Right atrium auricular region (tissue), 2 donors: ENCODE data around the gene DENND1A. TPM values are rescaled to one million over a fixed set of nuclear protein-coding genes. Genes with fewer than 3 reads are reported as not detected.

Experiments used
- DNase-seq: peaks from one replicate; pipeline ENCODE4 v3.0.0-alpha.2; 2019; ENCODE audit warnings: low spot score
- H3K27ac ChIP-seq, 2 donors: fragments of 200-600 bp; sonication (generic); 1 replicate in 1 of 2; 2 replicates in 1 of 2; pipeline ENCODE4 v1.5.1; 2016 to 2019
- H3K27me3 ChIP-seq, 2 donors: fragments of 200-600 bp; sonication (generic); one replicate each; pipeline versions ENCODE4 v1.5.1 to v1.6.0; 2017 to 2019
- H3K36me3 ChIP-seq: fragments of 200-600 bp; sonication (generic); one replicate; pipeline ENCODE4 v1.5.1; 2016
- H3K4me1 ChIP-seq, 2 donors: fragments of 200-600 bp; sonication (generic); one replicate each; pipeline versions ENCODE4 v1.5.1 to v1.6.0; 2017 to 2019
- H3K4me3 ChIP-seq, 2 donors: fragments of 200-600 bp; sonication (generic); 1 replicate in 1 of 2; 2 replicates in 1 of 2; pipeline ENCODE4 v1.5.1; 2017 to 2019; ENCODE audit warnings: mild to moderate bottlenecking in 1 of 2, moderate library complexity in 1 of 2
- H3K9me3 ChIP-seq, 2 donors: fragments of 200-600 bp; sonication (generic); one replicate each; pipeline ENCODE4 v1.5.1; 2019
- CTCF ChIP-seq, 2 donors: fragments of 200-600 bp; sonication (generic); IDR thresholded peaks; one replicate each; pipeline ENCODE4 v1.5.1; 2019; ENCODE audit warnings: antibody characterized with exemption in 2 of 2
- total RNA-seq, 2 donors: library from RNA; depleted of rRNA; stranded (reverse); fragments of >200 nt; gene quantifications; one replicate each; pipeline ENCODE4 v1.1.0, GENCODE V29; 2016

The DENND1A gene
- total RNA-seq, 2 donors from 2014 or later = 14.9 to 23.6 TPM

- Histone ChIP-seq H3K27ac (no peak overlapping the region), H3K9me3 (no peaks in the 10 kb centered on the region), H3K36me3 (no peaks in the 10 kb centered on the region), H3K4me1 (peaks cover 0 to 7% of the 10 kb centered on the region in 2 donors), H3K4me3 (no peak overlapping the region), H3K27me3 (no peaks in the 10 kb centered on the region)
- no peak for DNase-seq
- no peak for TF ChIP-seq CTCF (IDR thresholded peaks at IDR 0.05)
These were observed 570.4 kb downstream of the DENND1A start for GRCh38 chr9:123359546-123359945.

GRCh38 chr9:123359106-123359505 is 570.8 kb downstream of the DENND1A start:
- no peak for DNase-seq
- peaks cover 0 to 12% of the 10 kb centered on the region in 2 donors for H3K4me1 ChIP-seq
- H3K36me3 ChIP-seq = no peaks in the 10 kb centered on the region
- no peaks in the 10 kb centered on the region for H3K27me3 ChIP-seq
- H3K27ac ChIP-seq = no peak overlapping the region
- TF ChIP-seq CTCF (IDR thresholded peaks at IDR 0.05) = no peak
- no peaks in the 10 kb centered on the region for H3K9me3 ChIP-seq
- H3K4me3 ChIP-seq = no peak overlapping the region

GRCh38 chr9:123358181-123358905 is 571.6 kb downstream of the DENND1A start:
- peaks cover 0 to 16% of the 10 kb centered on the region in 2 donors for H3K4me1 ChIP-seq
- H3K9me3 ChIP-seq = no peaks in the 10 kb centered on the region
- no peak overlapping the region for H3K27ac ChIP-seq
- no peak overlapping the region for H3K4me3 ChIP-seq
- TF ChIP-seq CTCF (IDR thresholded peaks at IDR 0.05) = no peak
- DNase-seq = no peak
- H3K36me3 ChIP-seq = no peaks in the 10 kb centered on the region
- H3K27me3 ChIP-seq = no peaks in the 10 kb centered on the region

- Histone ChIP-seq H3K27me3 (no peaks in the 10 kb centered on the region), H3K9me3 (no peaks in the 10 kb centered on the region), H3K4me3 (no peak overlapping the region), H3K4me1 (peaks cover 0 to 16% of the 10 kb centered on the region in 2 donors), H3K36me3 (no peaks in the 10 kb centered on the region), H3K27ac (no peak overlapping the region)
- no peak for TF ChIP-seq CTCF (IDR thresholded peaks at IDR 0.05)
- DNase-seq = no peak
These were observed 572.2 kb downstream of the DENND1A start for GRCh38 chr9:123357743-123358059.

- H3K36me3 ChIP-seq = no peaks in the 10 kb centered on the region
- no peak for TF ChIP-seq CTCF (IDR thresholded peaks at IDR 0.05)
- no peaks in the 10 kb centered on the region for H3K27me3 ChIP-seq
- H3K4me1 ChIP-seq = peaks cover 0 to 16% of the 10 kb centered on the region in 2 donors
- H3K27ac ChIP-seq = no peak overlapping the region
- DNase-seq = no peak
- no peaks in the 10 kb centered on the region for H3K9me3 ChIP-seq
- H3K4me3 ChIP-seq = no peak overlapping the region
These were observed 572.8 kb downstream of the DENND1A start for GRCh38 chr9:123356851-123357742.
